Measurements from ENCODE around the gene LRRTM2.

Gene LRRTM2

DNA sequence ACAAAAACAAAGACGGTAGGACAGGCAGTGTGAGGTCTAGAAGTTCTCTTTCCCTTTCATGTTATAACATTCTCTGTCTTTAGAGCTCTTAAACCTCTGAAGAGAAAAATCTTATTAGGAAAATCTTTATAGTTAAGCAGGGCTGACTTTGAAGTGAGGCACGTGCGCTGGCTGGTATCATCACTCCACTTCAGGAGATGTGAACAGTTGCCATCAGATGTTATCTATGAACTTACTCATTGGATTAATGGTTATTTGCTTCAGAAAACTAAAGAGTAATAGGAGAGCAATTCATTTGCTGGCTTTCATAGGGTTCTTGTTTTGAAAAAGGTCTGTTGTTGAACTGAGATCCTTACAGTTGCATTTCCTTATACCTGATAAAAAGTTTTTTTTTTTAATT, 25.7 kb downstream of the LRRTM2 start:
- H3K9ac ChIP-seq (ENCODE audit: low read length): no peak overlapping the region
- no peaks in the 10 kb centered on the region for H3K4me1 ChIP-seq (ENCODE audit: insufficient read depth, low read length, severe bottlenecking)
- no peak overlapping the region for H3K4me2 ChIP-seq (ENCODE audit: low read length)
- no peaks in the 10 kb centered on the region for H3F3A ChIP-seq (ENCODE audit: insufficient read depth, low read length)
- no peaks in the 10 kb centered on the region for H3K27me3 ChIP-seq (ENCODE audit: insufficient read depth, low read length)
- H3K9me3 ChIP-seq (ENCODE audit: low read length): no peaks in the 10 kb centered on the region
- H2AFZ ChIP-seq (ENCODE audit: low read length): no peak overlapping the region
- H3K27ac ChIP-seq (ENCODE audit: low read depth, low read length, poor library complexity, severe bottlenecking): no peak overlapping the region
- no peaks in the 10 kb centered on the region for H3K9me2 ChIP-seq (ENCODE audit: low read depth, low read length)
- H4K20me1 ChIP-seq (ENCODE audit: insufficient read depth, low read length): no peaks in the 10 kb centered on the region
- no peak overlapping the region for H3K4me3 ChIP-seq (ENCODE audit: low read depth, low read length, poor library complexity, severe bottlenecking)
- TF ChIP-seq EZH2 (IDR thresholded peaks at IDR 0.05; ENCODE audit: borderline replicate concordance, low read length): no peak
- TF ChIP-seq, protein P1, sequence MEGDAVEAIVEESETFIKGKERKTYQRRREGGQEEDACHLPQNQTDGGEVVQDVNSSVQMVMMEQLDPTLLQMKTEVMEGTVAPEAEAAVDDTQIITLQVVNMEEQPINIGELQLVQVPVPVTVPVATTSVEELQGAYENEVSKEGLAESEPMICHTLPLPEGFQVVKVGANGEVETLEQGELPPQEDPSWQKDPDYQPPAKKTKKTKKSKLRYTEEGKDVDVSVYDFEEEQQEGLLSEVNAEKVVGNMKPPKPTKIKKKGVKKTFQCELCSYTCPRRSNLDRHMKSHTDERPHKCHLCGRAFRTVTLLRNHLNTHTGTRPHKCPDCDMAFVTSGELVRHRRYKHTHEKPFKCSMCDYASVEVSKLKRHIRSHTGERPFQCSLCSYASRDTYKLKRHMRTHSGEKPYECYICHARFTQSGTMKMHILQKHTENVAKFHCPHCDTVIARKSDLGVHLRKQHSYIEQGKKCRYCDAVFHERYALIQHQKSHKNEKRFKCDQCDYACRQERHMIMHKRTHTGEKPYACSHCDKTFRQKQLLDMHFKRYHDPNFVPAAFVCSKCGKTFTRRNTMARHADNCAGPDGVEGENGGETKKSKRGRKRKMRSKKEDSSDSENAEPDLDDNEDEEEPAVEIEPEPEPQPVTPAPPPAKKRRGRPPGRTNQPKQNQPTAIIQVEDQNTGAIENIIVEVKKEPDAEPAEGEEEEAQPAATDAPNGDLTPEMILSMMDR (IDR thresholded peaks at IDR 0.05; ENCODE audit: low read length): no peak
- H3K79me2 ChIP-seq (ENCODE audit: insufficient read depth, low read length): no peaks in the 10 kb centered on the region
- H3K36me3 ChIP-seq (ENCODE audit: insufficient read depth, low read length): no peaks in the 10 kb centered on the region

DNA sequence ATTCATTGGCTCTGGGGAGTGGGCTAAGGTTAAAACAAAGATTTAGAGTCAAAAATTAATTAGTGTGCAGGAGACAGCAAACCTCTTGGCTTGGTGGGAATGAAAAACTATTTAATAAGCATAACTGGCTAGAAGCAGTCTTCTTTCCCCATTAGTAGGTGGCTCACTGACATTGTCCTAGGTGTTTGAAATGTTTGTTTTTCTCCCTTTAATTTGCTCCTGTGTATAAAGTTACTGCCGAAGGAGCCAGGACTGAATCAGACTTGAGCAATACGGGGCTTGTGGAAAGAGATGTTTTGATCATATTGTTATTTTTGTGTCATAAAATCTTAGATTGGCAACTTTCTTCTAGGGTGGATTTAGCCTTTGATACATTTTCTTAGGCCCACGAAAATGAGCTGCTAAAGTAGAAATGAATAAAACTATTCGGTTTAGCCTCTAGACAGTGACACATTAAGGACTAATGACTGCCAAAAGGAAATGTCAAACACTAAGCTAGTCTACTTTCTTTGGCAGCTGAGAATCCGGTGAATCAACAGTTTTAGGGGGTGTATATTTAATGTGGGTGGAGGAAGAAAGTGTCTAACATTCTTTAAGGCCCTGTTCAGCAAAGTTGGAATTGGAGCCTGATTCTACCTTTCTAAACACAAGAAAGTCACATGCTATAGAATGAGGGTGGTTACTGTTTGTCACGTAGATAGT, 30.2 kb downstream of the LRRTM2 start:
- Histone ChIP-seq H3K27me3 (ENCODE audit: insufficient read depth, low read length) (no peaks in the 10 kb centered on the region), H3K4me1 (ENCODE audit: insufficient read depth, low read length, severe bottlenecking) (no peaks in the 10 kb centered on the region), H3K79me2 (ENCODE audit: insufficient read depth, low read length) (no peaks in the 10 kb centered on the region), H3K4me3 (ENCODE audit: low read depth, low read length, poor library complexity, severe bottlenecking) (no peak overlapping the region), H3K36me3 (ENCODE audit: insufficient read depth, low read length) (no peaks in the 10 kb centered on the region), H4K20me1 (ENCODE audit: insufficient read depth, low read length) (no peaks in the 10 kb centered on the region), H3K4me2 (ENCODE audit: low read length) (no peak overlapping the region), H3F3A (ENCODE audit: insufficient read depth, low read length) (no peaks in the 10 kb centered on the region), H3K9ac (ENCODE audit: low read length) (no peak overlapping the region), H2AFZ (ENCODE audit: low read length) (no peak overlapping the region), H3K9me2 (ENCODE audit: low read depth, low read length) (no peaks in the 10 kb centered on the region), H3K9me3 (ENCODE audit: low read length) (no peaks in the 10 kb centered on the region), H3K27ac (ENCODE audit: low read depth, low read length, poor library complexity, severe bottlenecking) (no peak overlapping the region)
- TF ChIP-seq EZH2 (IDR thresholded peaks at IDR 0.05; ENCODE audit: borderline replicate concordance, low read length): no peak
- TF ChIP-seq, protein P1 (IDR thresholded peaks at IDR 0.05; ENCODE audit: low read length): no peak

DNA sequence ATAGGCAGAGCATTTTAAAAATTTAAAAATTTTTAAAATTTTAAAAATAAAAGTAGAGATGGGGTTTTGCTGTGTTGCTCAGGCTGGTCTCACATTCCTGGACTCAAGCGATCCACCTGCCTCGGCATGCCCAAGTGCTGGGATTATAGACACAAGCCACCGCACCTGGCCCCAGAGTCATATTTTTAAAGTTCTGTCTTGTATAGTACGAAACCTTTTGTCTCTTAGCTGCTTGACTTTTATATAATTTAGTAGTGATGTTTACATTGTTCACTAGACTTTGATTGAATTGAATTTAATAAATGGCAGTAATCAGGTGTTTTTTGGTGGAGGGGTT, 31.0 kb downstream of the LRRTM2 start:
- H3K4me1 ChIP-seq (ENCODE audit: insufficient read depth, low read length, severe bottlenecking): no peaks in the 10 kb centered on the region
- no peaks in the 10 kb centered on the region for H4K20me1 ChIP-seq (ENCODE audit: insufficient read depth, low read length)
- no peaks in the 10 kb centered on the region for H3F3A ChIP-seq (ENCODE audit: insufficient read depth, low read length)
- no peaks in the 10 kb centered on the region for H3K9me3 ChIP-seq (ENCODE audit: low read length)
- no peak for TF ChIP-seq EZH2 (IDR thresholded peaks at IDR 0.05; ENCODE audit: borderline replicate concordance, low read length)
- TF ChIP-seq, protein P1 (IDR thresholded peaks at IDR 0.05; ENCODE audit: low read length): no peak
- no peak overlapping the region for H3K4me3 ChIP-seq (ENCODE audit: low read depth, low read length, poor library complexity, severe bottlenecking)
- no peak overlapping the region for H3K9ac ChIP-seq (ENCODE audit: low read length)
- no peak overlapping the region for H2AFZ ChIP-seq (ENCODE audit: low read length)
- H3K27ac ChIP-seq (ENCODE audit: low read depth, low read length, poor library complexity, severe bottlenecking): no peak overlapping the region
- H3K9me2 ChIP-seq (ENCODE audit: low read depth, low read length): no peaks in the 10 kb centered on the region
- no peaks in the 10 kb centered on the region for H3K27me3 ChIP-seq (ENCODE audit: insufficient read depth, low read length)
- H3K79me2 ChIP-seq (ENCODE audit: insufficient read depth, low read length): no peaks in the 10 kb centered on the region
- no peaks in the 10 kb centered on the region for H3K36me3 ChIP-seq (ENCODE audit: insufficient read depth, low read length)
- H3K4me2 ChIP-seq (ENCODE audit: low read length): no peak overlapping the region
